ENCODE data around the gene TTI1.

DNA sequence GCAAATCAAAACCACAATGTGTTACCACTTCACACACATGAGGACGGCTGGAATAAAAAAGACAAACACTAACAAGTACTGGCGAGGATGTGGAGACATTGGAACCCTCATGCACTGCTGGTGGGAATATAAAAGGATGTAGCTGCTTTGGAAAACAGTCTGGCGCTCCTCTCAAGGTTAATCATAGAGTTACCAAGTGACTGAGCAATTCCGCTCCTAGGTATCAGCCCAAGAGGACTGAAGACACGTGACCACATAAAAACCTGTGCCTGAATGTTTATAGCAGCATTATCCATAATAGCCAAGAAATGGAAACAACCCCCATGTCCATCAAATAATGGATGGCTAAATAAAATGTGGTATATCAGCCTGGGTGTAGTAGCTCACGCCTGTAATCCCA lies 85.3 kb downstream of the TTI1 start:
- TF ChIP-seq POLR2A (IDR thresholded peaks at IDR 0.05): no peak
- TF ChIP-seq, protein P1, sequence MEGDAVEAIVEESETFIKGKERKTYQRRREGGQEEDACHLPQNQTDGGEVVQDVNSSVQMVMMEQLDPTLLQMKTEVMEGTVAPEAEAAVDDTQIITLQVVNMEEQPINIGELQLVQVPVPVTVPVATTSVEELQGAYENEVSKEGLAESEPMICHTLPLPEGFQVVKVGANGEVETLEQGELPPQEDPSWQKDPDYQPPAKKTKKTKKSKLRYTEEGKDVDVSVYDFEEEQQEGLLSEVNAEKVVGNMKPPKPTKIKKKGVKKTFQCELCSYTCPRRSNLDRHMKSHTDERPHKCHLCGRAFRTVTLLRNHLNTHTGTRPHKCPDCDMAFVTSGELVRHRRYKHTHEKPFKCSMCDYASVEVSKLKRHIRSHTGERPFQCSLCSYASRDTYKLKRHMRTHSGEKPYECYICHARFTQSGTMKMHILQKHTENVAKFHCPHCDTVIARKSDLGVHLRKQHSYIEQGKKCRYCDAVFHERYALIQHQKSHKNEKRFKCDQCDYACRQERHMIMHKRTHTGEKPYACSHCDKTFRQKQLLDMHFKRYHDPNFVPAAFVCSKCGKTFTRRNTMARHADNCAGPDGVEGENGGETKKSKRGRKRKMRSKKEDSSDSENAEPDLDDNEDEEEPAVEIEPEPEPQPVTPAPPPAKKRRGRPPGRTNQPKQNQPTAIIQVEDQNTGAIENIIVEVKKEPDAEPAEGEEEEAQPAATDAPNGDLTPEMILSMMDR (IDR thresholded peaks at IDR 0.05): no peak
